Measurements from ENCODE around the gene WNK3. TPM values are rescaled to one million over a fixed set of nuclear protein-coding genes. Genes with fewer than 3 reads are reported as not detected.

Gene WNK3
- total RNA-seq, 1 donor from 2014 or later: 0.40 TPM

DNA sequence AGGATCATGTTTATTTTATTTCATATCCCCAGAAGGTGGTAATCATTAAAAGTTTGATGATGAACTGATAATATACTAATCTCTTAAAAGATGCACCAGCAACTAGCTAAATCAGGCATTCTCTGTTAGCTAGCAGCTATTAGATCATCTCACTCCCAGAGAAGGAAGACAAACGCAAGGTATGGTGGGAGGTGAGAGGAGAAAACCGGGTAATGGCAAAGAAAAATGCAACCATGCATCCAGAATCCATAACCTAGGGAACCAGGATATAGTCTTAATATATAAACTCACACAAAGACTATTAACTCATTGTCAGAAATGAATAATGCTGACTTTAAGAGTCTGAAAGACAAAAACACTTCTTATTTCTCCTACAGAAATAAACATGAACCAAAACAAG, 66.1 kb downstream of the WNK3 start:
- Mint-ChIP-seq H3K4me1 (no peaks in the 10 kb centered on the region), H3K27me3 (no peaks in the 10 kb centered on the region), H3K36me3 (ENCODE audit: low read depth) (no peaks in the 10 kb centered on the region), H3K9me3 (no peaks in the 10 kb centered on the region), H3K4me3 (no peak overlapping the region), H3K27ac (no peak overlapping the region)
- no peak for ATAC-seq (ENCODE audit: low read depth)
- no peak for DNase-seq
- ChIA-PET POLR2A (no interaction called here), CTCF (no interaction called here)
- TF ChIP-seq, protein P1, sequence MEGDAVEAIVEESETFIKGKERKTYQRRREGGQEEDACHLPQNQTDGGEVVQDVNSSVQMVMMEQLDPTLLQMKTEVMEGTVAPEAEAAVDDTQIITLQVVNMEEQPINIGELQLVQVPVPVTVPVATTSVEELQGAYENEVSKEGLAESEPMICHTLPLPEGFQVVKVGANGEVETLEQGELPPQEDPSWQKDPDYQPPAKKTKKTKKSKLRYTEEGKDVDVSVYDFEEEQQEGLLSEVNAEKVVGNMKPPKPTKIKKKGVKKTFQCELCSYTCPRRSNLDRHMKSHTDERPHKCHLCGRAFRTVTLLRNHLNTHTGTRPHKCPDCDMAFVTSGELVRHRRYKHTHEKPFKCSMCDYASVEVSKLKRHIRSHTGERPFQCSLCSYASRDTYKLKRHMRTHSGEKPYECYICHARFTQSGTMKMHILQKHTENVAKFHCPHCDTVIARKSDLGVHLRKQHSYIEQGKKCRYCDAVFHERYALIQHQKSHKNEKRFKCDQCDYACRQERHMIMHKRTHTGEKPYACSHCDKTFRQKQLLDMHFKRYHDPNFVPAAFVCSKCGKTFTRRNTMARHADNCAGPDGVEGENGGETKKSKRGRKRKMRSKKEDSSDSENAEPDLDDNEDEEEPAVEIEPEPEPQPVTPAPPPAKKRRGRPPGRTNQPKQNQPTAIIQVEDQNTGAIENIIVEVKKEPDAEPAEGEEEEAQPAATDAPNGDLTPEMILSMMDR (IDR thresholded peaks at IDR 0.05): no peak
- intact Hi-C loops (cut with micrococcal nuclease): no loop called here

DNA sequence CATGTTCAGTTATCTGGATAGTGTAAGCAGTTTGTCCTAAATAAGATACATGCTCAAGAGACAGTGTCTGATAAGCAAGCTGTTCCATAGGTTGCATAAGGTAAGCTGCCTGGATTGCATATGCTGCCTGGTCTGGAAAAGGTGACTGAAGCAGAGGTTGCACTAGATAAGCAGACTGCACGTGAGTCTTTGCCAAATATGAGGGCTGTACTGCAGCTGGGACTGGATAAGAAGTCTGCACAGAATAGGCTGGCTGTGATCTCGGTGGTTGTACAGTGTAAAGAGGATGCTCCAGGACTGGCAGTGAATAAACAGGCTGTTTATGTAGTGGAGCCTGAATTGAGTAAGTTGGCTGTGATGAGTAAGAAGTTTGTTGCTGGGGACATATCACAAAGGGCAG, 68.9 kb downstream of the WNK3 start:
- TF ChIP-seq, protein P1 (IDR thresholded peaks at IDR 0.05): no peak
- POLR2A ChIA-PET: no interaction called here
- no peak for ATAC-seq (ENCODE audit: low read depth)
- H3K27me3 Mint-ChIP-seq: no peaks in the 10 kb centered on the region
- H3K4me1 Mint-ChIP-seq: no peaks in the 10 kb centered on the region
- H3K27ac Mint-ChIP-seq: no peak overlapping the region
- CTCF ChIA-PET: no interaction called here
- H3K9me3 Mint-ChIP-seq: no peaks in the 10 kb centered on the region
- H3K36me3 Mint-ChIP-seq (ENCODE audit: low read depth): no peaks in the 10 kb centered on the region
- H3K4me3 Mint-ChIP-seq: no peak overlapping the region
- no peak for DNase-seq
- intact Hi-C loops (cut with micrococcal nuclease): no loop called here

DNA sequence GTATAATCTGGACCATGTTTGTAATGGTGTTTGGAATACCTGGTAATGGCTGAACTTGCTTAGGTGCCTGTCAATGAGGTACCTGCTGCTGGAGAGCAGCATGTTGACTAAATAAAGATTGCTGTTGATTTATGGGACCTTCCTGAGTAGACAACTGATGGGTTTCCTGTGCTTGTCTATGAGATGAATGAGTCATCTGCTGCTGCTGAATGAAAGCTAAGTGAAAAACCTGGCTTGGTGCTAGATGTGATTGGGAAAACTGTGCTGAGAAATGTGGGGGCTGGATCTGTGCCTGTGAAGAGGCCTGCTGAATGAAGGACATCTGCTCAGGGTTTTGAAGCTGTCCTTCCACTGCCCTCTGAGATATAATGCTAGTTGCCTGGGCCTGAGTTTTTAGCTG, 69.6 kb downstream of the WNK3 start:
- Mint-ChIP-seq H3K4me1 (no peaks in the 10 kb centered on the region), H3K9me3 (no peaks in the 10 kb centered on the region), H3K4me3 (no peak overlapping the region), H3K27ac (no peak overlapping the region), H3K27me3 (no peaks in the 10 kb centered on the region), H3K36me3 (ENCODE audit: low read depth) (no peaks in the 10 kb centered on the region)
- ChIA-PET POLR2A (no interaction called here), CTCF (no interaction called here)
- intact Hi-C loops (cut with micrococcal nuclease): no loop called here
- DNase-seq (no peak), ATAC-seq (ENCODE audit: low read depth) (no peak)
- TF ChIP-seq, protein P1 (IDR thresholded peaks at IDR 0.05): no peak

DNA sequence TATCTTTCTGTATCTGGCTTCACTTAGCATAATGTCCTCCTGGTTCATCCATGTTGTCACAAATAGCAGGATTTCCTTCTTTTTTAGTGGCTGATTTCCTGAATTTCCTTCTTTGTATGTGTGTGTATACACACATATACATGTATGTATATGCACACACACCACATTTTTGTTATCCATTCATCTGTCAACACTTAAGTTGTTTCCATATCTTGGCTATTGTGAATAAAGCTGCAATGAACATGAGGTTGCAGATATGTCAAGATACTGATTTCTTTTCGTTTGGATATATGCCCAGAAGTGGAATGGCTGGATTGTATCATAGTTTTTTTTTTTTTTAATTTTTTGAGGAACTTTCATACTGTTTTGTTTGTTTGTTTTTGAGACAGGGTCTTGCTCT, 76.2 kb downstream of the WNK3 start:
- POLR2A ChIA-PET: no interaction called here
- DNase-seq: no peak

DNA sequence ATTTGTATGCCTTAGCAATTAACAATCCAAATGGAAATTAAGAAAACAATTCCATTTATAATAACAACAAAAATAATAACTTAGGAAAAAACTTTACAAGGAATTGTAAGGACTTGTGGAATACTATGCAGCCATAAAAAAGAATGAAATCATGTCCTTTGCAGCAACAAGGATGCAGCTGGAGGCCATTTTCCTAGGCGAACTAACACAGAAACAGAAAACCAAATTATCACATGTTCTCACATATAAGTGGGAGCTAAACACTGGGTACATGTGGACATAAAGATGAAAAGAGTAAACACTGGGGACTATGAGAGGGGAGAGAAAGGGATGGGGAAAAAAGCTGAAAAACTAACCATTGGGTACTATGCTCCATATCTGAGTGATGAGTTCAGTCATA, 77.4 kb downstream of the WNK3 start:
- Mint-ChIP-seq H3K27ac (no peak overlapping the region), H3K36me3 (ENCODE audit: low read depth) (no peaks in the 10 kb centered on the region), H3K4me1 (no peaks in the 10 kb centered on the region), H3K9me3 (no peaks in the 10 kb centered on the region), H3K27me3 (no peaks in the 10 kb centered on the region), H3K4me3 (no peak overlapping the region)
- CTCF ChIA-PET: no interaction called here
- TF ChIP-seq, protein P1 (IDR thresholded peaks at IDR 0.05): no peak
- intact Hi-C loops (cut with micrococcal nuclease): no loop called here
- no peak for DNase-seq
- POLR2A ChIA-PET: no interaction called here
- ATAC-seq (ENCODE audit: low read depth): no peak

More for the DNA sequence above, 76.2 kb downstream of the WNK3 start:
- no peaks in the 10 kb centered on the region for H3K27me3 Mint-ChIP-seq
- H3K4me3 Mint-ChIP-seq: no peak overlapping the region
- H3K27ac Mint-ChIP-seq: no peak overlapping the region
- no peaks in the 10 kb centered on the region for H3K36me3 Mint-ChIP-seq (ENCODE audit: low read depth)
- intact Hi-C loops (cut with micrococcal nuclease): no loop called here
- ATAC-seq (ENCODE audit: low read depth): no peak
- CTCF ChIA-PET: no interaction called here
- TF ChIP-seq, protein P1 (IDR thresholded peaks at IDR 0.05): no peak
- H3K9me3 Mint-ChIP-seq: no peaks in the 10 kb centered on the region
- H3K4me1 Mint-ChIP-seq: no peaks in the 10 kb centered on the region

Data from activated B cell treated with CpG ODN at 0.5 μM for 24 hours (primary cell).